Osteocyte (in vitro differentiated cells): ENCODE measurements around the gene CDC25C. TPM values are rescaled to one million over a fixed set of nuclear protein-coding genes. Genes with fewer than 3 reads are reported as not detected.

Experiments
- DNase-seq: peaks from one replicate; pipeline ENCODE4 v3.0.0; 2021; ENCODE audit warnings: mixed read lengths; ENCODE audit not compliant: unreplicated experiment; ENCODE audit errors: extremely low spot score
- H3K27ac Mint-ChIP-seq: one replicate; pipeline ENCODE4 v1.8.0; 2021; ENCODE audit warnings: mild to moderate bottlenecking, mixed read lengths; ENCODE audit not compliant: unreplicated experiment
- H3K27me3 Mint-ChIP-seq: one replicate; pipeline ENCODE4 v1.8.0; 2021; ENCODE audit warnings: mixed read lengths; ENCODE audit not compliant: unreplicated experiment
- H3K36me3 Mint-ChIP-seq: one replicate; pipeline ENCODE4 v1.8.0; 2021; ENCODE audit warnings: mixed read lengths; ENCODE audit not compliant: unreplicated experiment
- H3K4me1 Mint-ChIP-seq: one replicate; pipeline ENCODE4 v1.8.0; 2021; ENCODE audit warnings: mixed read lengths; ENCODE audit not compliant: unreplicated experiment
- H3K4me3 Mint-ChIP-seq: one replicate; pipeline ENCODE4 v1.8.0; 2021; ENCODE audit warnings: mild to moderate bottlenecking, moderate library complexity, mixed read lengths; ENCODE audit not compliant: unreplicated experiment
- H3K9me3 Mint-ChIP-seq: one replicate; pipeline ENCODE4 v1.8.0; 2021; ENCODE audit warnings: mixed read lengths; ENCODE audit not compliant: unreplicated experiment
- total RNA-seq: library from RNA; stranded (reverse); gene quantifications from 2 replicates; pipeline ENCODE4 v1.2.1, GENCODE V29; 2021
- TF ChIP-seq, protein P1 (sequence below): fragments of 200-600 bp; sonication (generic); IDR thresholded peaks from 2 replicates; pipeline ENCODE4 v1.5.0; 2021; ENCODE audit warnings: antibody characterized with exemption, mild to moderate bottlenecking, moderate library complexity

CDC25C gene
- total RNA-seq, 1 donor from 2014 or later, result 2.2 TPM

DNA sequence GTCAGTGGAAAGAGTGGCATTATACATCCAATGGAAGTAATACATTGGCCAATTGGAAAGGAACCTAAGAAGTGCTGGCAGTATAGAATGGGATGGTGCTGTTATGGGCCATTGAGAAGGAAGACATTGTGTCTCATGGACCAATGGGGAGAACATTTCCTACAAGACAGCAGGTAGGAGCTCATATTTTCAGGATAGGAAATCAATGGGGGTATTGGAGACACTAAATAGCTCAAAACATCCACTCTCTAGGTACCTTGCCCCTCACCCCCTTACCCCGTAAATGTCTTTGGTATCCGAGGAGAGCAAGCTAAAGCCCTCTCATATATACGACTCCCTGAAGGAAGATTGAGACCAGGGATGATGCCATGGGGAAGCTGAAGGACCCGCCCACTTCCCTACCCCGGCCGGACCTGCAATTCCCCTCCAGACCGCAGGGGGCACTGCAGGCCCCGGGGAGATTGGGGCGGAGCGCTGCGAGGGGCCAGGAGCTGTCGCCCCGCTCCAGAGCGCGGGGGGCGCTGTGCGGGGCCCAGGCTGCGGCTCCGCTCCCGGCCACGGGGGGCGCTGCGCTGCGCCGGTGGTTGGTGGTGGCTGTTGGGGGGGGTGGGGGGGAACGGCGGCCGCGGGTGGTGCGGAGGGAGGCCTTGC lies 20.6 kb upstream of the CDC25C start, which contains the start of gene KDM3B:
KDM3B (plus strand) TSS at position 615 of the 651 bp plus-strand sequence. CDS start 111 bp downstream, outside the sequence.
- TF ChIP-seq, protein P1, sequence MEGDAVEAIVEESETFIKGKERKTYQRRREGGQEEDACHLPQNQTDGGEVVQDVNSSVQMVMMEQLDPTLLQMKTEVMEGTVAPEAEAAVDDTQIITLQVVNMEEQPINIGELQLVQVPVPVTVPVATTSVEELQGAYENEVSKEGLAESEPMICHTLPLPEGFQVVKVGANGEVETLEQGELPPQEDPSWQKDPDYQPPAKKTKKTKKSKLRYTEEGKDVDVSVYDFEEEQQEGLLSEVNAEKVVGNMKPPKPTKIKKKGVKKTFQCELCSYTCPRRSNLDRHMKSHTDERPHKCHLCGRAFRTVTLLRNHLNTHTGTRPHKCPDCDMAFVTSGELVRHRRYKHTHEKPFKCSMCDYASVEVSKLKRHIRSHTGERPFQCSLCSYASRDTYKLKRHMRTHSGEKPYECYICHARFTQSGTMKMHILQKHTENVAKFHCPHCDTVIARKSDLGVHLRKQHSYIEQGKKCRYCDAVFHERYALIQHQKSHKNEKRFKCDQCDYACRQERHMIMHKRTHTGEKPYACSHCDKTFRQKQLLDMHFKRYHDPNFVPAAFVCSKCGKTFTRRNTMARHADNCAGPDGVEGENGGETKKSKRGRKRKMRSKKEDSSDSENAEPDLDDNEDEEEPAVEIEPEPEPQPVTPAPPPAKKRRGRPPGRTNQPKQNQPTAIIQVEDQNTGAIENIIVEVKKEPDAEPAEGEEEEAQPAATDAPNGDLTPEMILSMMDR, result peak; percentile 91
- peak; percentile 99 for DNase-seq

DNA sequence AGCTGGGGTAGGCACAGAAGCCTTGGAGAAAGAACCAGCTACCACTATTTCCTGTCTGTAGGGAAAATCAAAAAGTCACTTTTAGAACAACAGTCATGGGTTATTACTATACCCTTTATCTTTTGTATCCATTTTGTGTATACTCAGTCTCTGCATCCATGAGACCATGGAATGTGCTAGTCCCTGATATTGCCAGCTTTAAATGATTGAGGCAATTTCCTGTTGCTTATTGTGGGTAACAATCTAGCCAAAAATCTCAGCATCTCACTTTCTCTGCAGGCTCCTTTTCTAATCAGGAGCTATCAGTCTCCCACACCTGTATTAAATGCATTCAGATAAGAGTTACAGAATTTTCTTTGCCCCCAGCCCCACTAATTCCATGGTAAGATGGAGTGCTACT lies 19.9 kb upstream of the CDC25C start:
- Mint-ChIP-seq H3K4me3 (peak overlapping the region; percentile 63), H3K36me3 (peaks cover 27% of the 10 kb centered on the region), H3K27ac (peak overlapping the region; percentile 76), H3K27me3 (no peaks in the 10 kb centered on the region), H3K9me3 (no peaks in the 10 kb centered on the region), H3K4me1 (peaks cover 35% of the 10 kb centered on the region)
- TF ChIP-seq, protein P1, result no peak
- no peak for DNase-seq

More for the DNA sequence above, 20.6 kb upstream of the CDC25C start, which contains the start of gene KDM3B:
- H3K36me3 Mint-ChIP-seq, result peaks cover 20% of the 10 kb centered on the region
- peaks cover 39% of the 10 kb centered on the region for H3K4me1 Mint-ChIP-seq
- no peaks in the 10 kb centered on the region for H3K27me3 Mint-ChIP-seq
- peak within 1 kb of the TSS; percentile 89 for H3K4me3 Mint-ChIP-seq
- peak within 1 kb of the TSS; percentile 91 for H3K27ac Mint-ChIP-seq
- H3K9me3 Mint-ChIP-seq, result no peaks in the 10 kb centered on the region

DNA sequence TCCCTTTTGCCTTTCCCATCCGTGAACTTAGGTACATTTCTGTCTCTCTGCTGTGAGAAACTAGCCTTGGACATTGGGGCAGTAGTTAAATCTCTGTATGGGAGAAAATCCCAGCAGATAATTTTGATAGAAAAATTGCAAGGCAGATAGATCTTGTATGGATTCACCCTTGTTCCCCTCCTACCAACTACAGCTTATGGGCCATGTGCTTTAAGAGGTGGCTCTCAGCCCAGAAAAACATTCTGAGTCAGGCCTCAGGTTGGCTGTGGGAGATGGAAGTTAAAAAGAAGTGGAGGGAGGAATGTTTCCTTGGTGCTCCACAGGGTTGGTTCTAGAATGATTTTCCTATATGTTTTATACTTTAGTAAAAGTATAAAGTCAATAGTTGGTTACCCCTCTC lies 19.5 kb upstream of the CDC25C start:
- H3K4me3 Mint-ChIP-seq, result no peak overlapping the region
- H3K36me3 Mint-ChIP-seq, result peaks cover 31% of the 10 kb centered on the region
- H3K27ac Mint-ChIP-seq, result peak overlapping the region; percentile 76
- no peaks in the 10 kb centered on the region for H3K27me3 Mint-ChIP-seq
- no peaks in the 10 kb centered on the region for H3K9me3 Mint-ChIP-seq
- TF ChIP-seq, protein P1, result no peak
- peaks cover 32% of the 10 kb centered on the region for H3K4me1 Mint-ChIP-seq
- DNase-seq, result no peak

DNA sequence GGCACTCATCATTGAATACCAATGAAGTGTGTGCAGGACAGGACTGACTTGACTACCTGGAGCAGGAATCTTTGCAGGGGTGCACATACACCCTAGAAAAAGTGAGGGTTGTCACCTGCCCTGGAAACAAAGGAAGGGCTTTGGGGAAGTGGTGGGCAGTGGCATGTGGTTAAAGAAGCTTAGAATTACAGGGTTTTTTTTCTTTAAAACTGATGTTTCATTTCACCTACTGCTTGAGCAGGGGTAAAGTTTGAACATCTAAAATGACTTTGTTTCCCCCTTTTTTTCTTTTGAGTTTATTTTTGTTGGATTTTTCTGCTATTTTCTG lies 18.9 kb upstream of the CDC25C start:
- TF ChIP-seq, protein P1, result no peak
- Mint-ChIP-seq H3K27ac (peak overlapping the region; percentile 76), H3K36me3 (peaks cover 36% of the 10 kb centered on the region), H3K27me3 (no peaks in the 10 kb centered on the region), H3K4me1 (peaks cover 28% of the 10 kb centered on the region), H3K9me3 (no peaks in the 10 kb centered on the region), H3K4me3 (no peak overlapping the region)
- no peak for DNase-seq

DNA sequence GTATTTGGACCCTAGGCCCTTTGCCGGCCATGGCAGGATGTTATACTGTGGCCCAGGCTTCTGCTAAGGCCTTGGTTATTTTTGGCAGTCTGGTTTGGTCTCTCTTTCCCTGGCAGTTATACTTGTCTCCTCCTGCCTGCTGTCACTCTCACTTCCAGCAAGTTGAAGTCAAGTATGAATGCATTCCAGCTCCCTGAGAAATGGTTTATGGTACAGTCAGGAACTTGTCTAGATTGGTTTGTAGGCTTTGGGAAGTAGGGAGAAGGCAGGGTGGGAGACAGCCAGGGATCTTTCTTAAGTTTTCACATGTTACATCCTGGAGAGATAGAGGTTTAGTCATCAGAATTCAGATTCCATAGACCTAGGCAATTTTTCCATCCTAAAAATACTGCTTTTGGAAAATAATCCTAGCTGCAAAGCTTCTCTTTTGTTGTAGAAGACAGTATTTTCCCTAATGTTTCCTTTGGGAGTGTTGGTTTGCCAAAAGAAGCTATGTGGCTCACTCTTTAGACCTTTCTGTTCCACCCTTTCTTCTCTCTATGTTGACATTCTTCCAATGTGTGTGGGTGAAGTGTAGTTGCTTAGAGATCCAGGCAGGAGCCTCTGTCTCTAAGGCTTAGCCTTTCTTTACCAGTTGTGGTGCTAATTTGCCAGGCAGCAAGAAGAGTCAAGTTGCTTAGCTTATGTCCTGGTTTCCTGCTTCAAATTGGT lies 18.4 kb upstream of the CDC25C start:
- Mint-ChIP-seq H3K36me3 (peaks cover 41% of the 10 kb centered on the region), H3K27me3 (no peaks in the 10 kb centered on the region), H3K9me3 (no peaks in the 10 kb centered on the region), H3K27ac (peak overlapping the region; percentile 76), H3K4me1 (peaks cover 23% of the 10 kb centered on the region), H3K4me3 (no peak overlapping the region)
- no peak for DNase-seq
- TF ChIP-seq, protein P1, result no peak
